Progenitor cell of endocrine pancreas (in vitro differentiated cells): ENCODE results near the gene DCUN1D2. TPM values are rescaled to one million over a fixed set of nuclear protein-coding genes. Genes with fewer than 3 reads are reported as not detected.

ENCODE experiments used
- DNase-seq: peaks from one replicate; pipeline ENCODE4 v3.0.0; 2021; ENCODE audit warnings: low spot score; ENCODE audit not compliant: unreplicated experiment
- H3K27ac Mint-ChIP-seq: 2 replicates; pipeline ENCODE4 v1.8.0; 2021; ENCODE audit warnings: mild to moderate bottlenecking, moderate library complexity, mixed read lengths
- H3K27me3 Mint-ChIP-seq: 2 replicates; pipeline ENCODE4 v1.8.0; 2021; ENCODE audit warnings: mixed read lengths
- H3K36me3 Mint-ChIP-seq: 2 replicates; pipeline ENCODE4 v1.8.0; 2022; ENCODE audit warnings: mixed read lengths; ENCODE audit not compliant: insufficient read depth
- H3K4me1 Mint-ChIP-seq: 2 replicates; pipeline ENCODE4 v1.8.0; 2021; ENCODE audit warnings: low read depth, mixed read lengths
- H3K4me3 Mint-ChIP-seq: 2 replicates; pipeline ENCODE4 v1.8.0; 2021; ENCODE audit warnings: low read depth, mild to moderate bottlenecking, moderate library complexity, mixed read lengths
- H3K9me3 Mint-ChIP-seq: 2 replicates; pipeline ENCODE4 v1.8.0; 2021; ENCODE audit warnings: low read depth, mixed read lengths
- CTCF ChIP-seq: fragments of 200-600 bp; sonication (generic); IDR thresholded peaks from one replicate; pipeline ENCODE4 v1.5.0; 2021; ENCODE audit warnings: antibody characterized with exemption, mild to moderate bottlenecking; ENCODE audit not compliant: unreplicated experiment
- total RNA-seq: library from RNA; stranded (reverse); gene quantifications from 2 replicates; pipeline ENCODE4 v1.2.1, GENCODE V29; 2021

The DCUN1D2 gene
- total RNA-seq, 1 donor from 2014 or later: 51.2 TPM

GRCh38 chr13:113488283-113488682 is 2.2 kb downstream of the DCUN1D2 start:
- Mint-ChIP-seq H3K9me3 (no peaks in the 10 kb centered on the region), H3K27ac (no peak overlapping the region), H3K4me1 (peaks cover 35% of the 10 kb centered on the region), H3K4me3 (peak overlapping the region; percentile 41), H3K36me3 (peaks cover 2% of the 10 kb centered on the region), H3K27me3 (no peaks in the 10 kb centered on the region)
- DNase-seq: no peak
- no peak for TF ChIP-seq CTCF

- no peak for TF ChIP-seq CTCF
- H3K9me3 Mint-ChIP-seq: no peaks in the 10 kb centered on the region
- H3K4me3 Mint-ChIP-seq: no peak overlapping the region
- DNase-seq: no peak
- no peak overlapping the region for H3K27ac Mint-ChIP-seq
- H3K36me3 Mint-ChIP-seq: peaks cover 2% of the 10 kb centered on the region
- H3K4me1 Mint-ChIP-seq: peaks cover 28% of the 10 kb centered on the region
- no peaks in the 10 kb centered on the region for H3K27me3 Mint-ChIP-seq
Observed at GRCh38 chr13:113486698-113487097, 3.8 kb downstream of the DCUN1D2 start.

GRCh38 chr13:113485545-113485944 is 5.0 kb downstream of the DCUN1D2 start:
- Mint-ChIP-seq H3K27me3 (no peaks in the 10 kb centered on the region), H3K4me3 (no peak overlapping the region), H3K36me3 (peaks cover 2% of the 10 kb centered on the region), H3K9me3 (no peaks in the 10 kb centered on the region), H3K27ac (no peak overlapping the region), H3K4me1 (peaks cover 28% of the 10 kb centered on the region)
- TF ChIP-seq CTCF: no peak
- no peak for DNase-seq

- H3K4me1 Mint-ChIP-seq: peaks cover 15% of the 10 kb centered on the region
- H3K9me3 Mint-ChIP-seq: no peaks in the 10 kb centered on the region
- H3K27ac Mint-ChIP-seq: peak overlapping the region; percentile 76
- peaks cover 7% of the 10 kb centered on the region for H3K36me3 Mint-ChIP-seq
- no peak for DNase-seq
- no peak overlapping the region for H3K4me3 Mint-ChIP-seq
- TF ChIP-seq CTCF: no peak
- H3K27me3 Mint-ChIP-seq: no peaks in the 10 kb centered on the region
Observed at GRCh38 chr13:113483504-113484293, 6.8 kb downstream of the DCUN1D2 start.

GRCh38 chr13:113483081-113483480 is 7.4 kb downstream of the DCUN1D2 start:
- H3K4me1 Mint-ChIP-seq: peaks cover 10% of the 10 kb centered on the region
- peak overlapping the region; percentile 76 for H3K27ac Mint-ChIP-seq
- TF ChIP-seq CTCF: no peak
- no peak for DNase-seq
- H3K9me3 Mint-ChIP-seq: no peaks in the 10 kb centered on the region
- H3K36me3 Mint-ChIP-seq: peaks cover 12% of the 10 kb centered on the region
- H3K4me3 Mint-ChIP-seq: no peak overlapping the region
- no peaks in the 10 kb centered on the region for H3K27me3 Mint-ChIP-seq
